T-helper 2 cell treated with Interferon-gamma antibody and Interleukin-4, amounts not matched to agents 5 μg/mL and 100 μg/mL, for 36 hours (primary cell): Measurements from ENCODE around the gene PYCARD.

Experiments used
- DNase-seq: peaks from one replicate; pipeline ENCODE4 v3.0.0; 2021; ENCODE audit warnings: low spot score
- H3K27ac Mint-ChIP-seq: one replicate; pipeline ENCODE4 v1.8.0; 2021; ENCODE audit warnings: mild to moderate bottlenecking, mixed read lengths
- H3K27me3 Mint-ChIP-seq: one replicate; pipeline ENCODE4 v1.8.0; 2021; ENCODE audit warnings: low read depth, mixed read lengths
- H3K36me3 Mint-ChIP-seq: one replicate; pipeline ENCODE4 v1.8.0; 2021; ENCODE audit warnings: low read depth, mixed read lengths
- H3K4me1 Mint-ChIP-seq: one replicate; pipeline ENCODE4 v1.8.0; 2021; ENCODE audit warnings: low read depth, mixed read lengths
- H3K4me3 Mint-ChIP-seq: one replicate; pipeline ENCODE4 v1.8.0; 2022; ENCODE audit warnings: mild to moderate bottlenecking, moderate library complexity, mixed read lengths
- H3K9me3 Mint-ChIP-seq: one replicate; pipeline ENCODE4 v1.8.0; 2021; ENCODE audit warnings: mixed read lengths

The PYCARD gene

GRCh38 chr16:31190061-31190460 lies 12.5 kb downstream of the PYCARD start:
- Mint-ChIP-seq H3K9me3 (no peaks in the 10 kb centered on the region), H3K27ac (peak overlapping the region; percentile 21), H3K4me3 (no peak overlapping the region), H3K4me1 (peaks cover 48% of the 10 kb centered on the region), H3K36me3 (peaks cover 90% of the 10 kb centered on the region), H3K27me3 (no peaks in the 10 kb centered on the region)
- DNase-seq = no peak

- no peaks in the 10 kb centered on the region for H3K27me3 Mint-ChIP-seq
- H3K36me3 Mint-ChIP-seq = peaks cover 91% of the 10 kb centered on the region
- peak overlapping the region; percentile 13 for H3K27ac Mint-ChIP-seq
These were observed 13.2 kb downstream of the PYCARD start for GRCh38 chr16:31189412-31189778.

GRCh38 chr16:31188450-31189411 lies 13.8 kb downstream of the PYCARD start:
- DNase-seq = no peak
- Mint-ChIP-seq H3K4me3 (no peak overlapping the region), H3K36me3 (peaks cover 89% of the 10 kb centered on the region)

More at GRCh38 chr16:31189412-31189778, 13.2 kb downstream of the PYCARD start:
- no peak for DNase-seq
- H3K4me1 Mint-ChIP-seq = peaks cover 54% of the 10 kb centered on the region
- no peaks in the 10 kb centered on the region for H3K9me3 Mint-ChIP-seq
- H3K4me3 Mint-ChIP-seq = no peak overlapping the region

GRCh38 chr16:31187808-31188189 lies 14.8 kb downstream of the PYCARD start:
- no peak overlapping the region for H3K4me3 Mint-ChIP-seq
- H3K36me3 Mint-ChIP-seq = peaks cover 91% of the 10 kb centered on the region
- no peaks in the 10 kb centered on the region for H3K9me3 Mint-ChIP-seq
- no peak overlapping the region for H3K27ac Mint-ChIP-seq
- DNase-seq = no peak
- H3K4me1 Mint-ChIP-seq = peaks cover 61% of the 10 kb centered on the region
- no peaks in the 10 kb centered on the region for H3K27me3 Mint-ChIP-seq

More at GRCh38 chr16:31188450-31189411, 13.8 kb downstream of the PYCARD start:
- Mint-ChIP-seq H3K27ac (peak overlapping the region; percentile 13), H3K4me1 (peaks cover 56% of the 10 kb centered on the region), H3K27me3 (no peaks in the 10 kb centered on the region), H3K9me3 (no peaks in the 10 kb centered on the region)

- Mint-ChIP-seq H3K27ac (peak overlapping the region; percentile 0), H3K4me1 (peaks cover 67% of the 10 kb centered on the region), H3K36me3 (peaks cover 95% of the 10 kb centered on the region), H3K27me3 (no peaks in the 10 kb centered on the region), H3K9me3 (no peaks in the 10 kb centered on the region), H3K4me3 (no peak overlapping the region)
- no peak for DNase-seq
These were observed 15.4 kb downstream of the PYCARD start for GRCh38 chr16:31186930-31187807.

- Mint-ChIP-seq H3K4me3 (peak overlapping the region; percentile 52), H3K9me3 (no peaks in the 10 kb centered on the region), H3K4me1 (peaks cover 71% of the 10 kb centered on the region), H3K27ac (peak overlapping the region; percentile 73), H3K36me3 (peaks cover 97% of the 10 kb centered on the region), H3K27me3 (no peaks in the 10 kb centered on the region)
- no peak for DNase-seq
These were observed 16.4 kb downstream of the PYCARD start for GRCh38 chr16:31186176-31186575.

GRCh38 chr16:31185339-31185738 lies 17.2 kb downstream of the PYCARD start:
- Mint-ChIP-seq H3K4me3 (peak overlapping the region; percentile 52), H3K9me3 (no peaks in the 10 kb centered on the region), H3K27ac (no peak overlapping the region), H3K27me3 (no peaks in the 10 kb centered on the region), H3K4me1 (peaks cover 66% of the 10 kb centered on the region), H3K36me3 (peaks cover 95% of the 10 kb centered on the region)
- DNase-seq = no peak

- no peak for DNase-seq
- peaks cover 62% of the 10 kb centered on the region for H3K4me1 Mint-ChIP-seq
These were observed 17.7 kb downstream of the PYCARD start for GRCh38 chr16:31184888-31185287.

GRCh38 chr16:31183432-31184428 lies 18.8 kb downstream of the PYCARD start:
- H3K4me3 Mint-ChIP-seq = peak overlapping the region; percentile 96
- H3K9me3 Mint-ChIP-seq = no peaks in the 10 kb centered on the region
- peaks cover 80% of the 10 kb centered on the region for H3K36me3 Mint-ChIP-seq
- peaks cover 60% of the 10 kb centered on the region for H3K4me1 Mint-ChIP-seq
- no peak for DNase-seq
- H3K27ac Mint-ChIP-seq = peak overlapping the region; percentile 98
- peaks cover 2% of the 10 kb centered on the region for H3K27me3 Mint-ChIP-seq

More at GRCh38 chr16:31184888-31185287, 17.7 kb downstream of the PYCARD start:
- peaks cover 91% of the 10 kb centered on the region for H3K36me3 Mint-ChIP-seq
- H3K27ac Mint-ChIP-seq = peak overlapping the region; percentile 67
- H3K27me3 Mint-ChIP-seq = peaks cover 1% of the 10 kb centered on the region
- no peaks in the 10 kb centered on the region for H3K9me3 Mint-ChIP-seq
- peak overlapping the region; percentile 28 for H3K4me3 Mint-ChIP-seq

- H3K27ac Mint-ChIP-seq = peak overlapping the region; percentile 98
- no peak for DNase-seq
- H3K9me3 Mint-ChIP-seq = no peaks in the 10 kb centered on the region
These were observed 20.2 kb downstream of the PYCARD start for GRCh38 chr16:31182391-31182790.

GRCh38 chr16:31181102-31181830 lies 21.3 kb downstream of the PYCARD start:
- DNase-seq = peak; percentile 46
- peaks cover 59% of the 10 kb centered on the region for H3K36me3 Mint-ChIP-seq
- peaks cover 2% of the 10 kb centered on the region for H3K27me3 Mint-ChIP-seq
- H3K27ac Mint-ChIP-seq = peak overlapping the region; percentile 98
- peak overlapping the region; percentile 96 for H3K4me3 Mint-ChIP-seq
- H3K9me3 Mint-ChIP-seq = no peaks in the 10 kb centered on the region
- peaks cover 58% of the 10 kb centered on the region for H3K4me1 Mint-ChIP-seq

More at GRCh38 chr16:31182391-31182790, 20.2 kb downstream of the PYCARD start:
- Mint-ChIP-seq H3K4me1 (peaks cover 62% of the 10 kb centered on the region), H3K36me3 (peaks cover 70% of the 10 kb centered on the region), H3K27me3 (peaks cover 2% of the 10 kb centered on the region), H3K4me3 (peak overlapping the region; percentile 96)

GRCh38 chr16:31179747-31180459 lies 22.7 kb downstream of the PYCARD start, which contains the start of gene FUS:
Gene FUS (plus strand): TSS chr16:31180139. CDS start chr16:31180215, 76 bp downstream.
- Mint-ChIP-seq H3K36me3 (peaks cover 45% of the 10 kb centered on the region), H3K27ac (peak within 1 kb of the TSS; percentile 98), H3K4me3 (peak within 1 kb of the TSS; percentile 96), H3K4me1 (peaks cover 46% of the 10 kb centered on the region), H3K9me3 (no peaks in the 10 kb centered on the region), H3K27me3 (peaks cover 2% of the 10 kb centered on the region)
- peak; percentile 91 for DNase-seq
